H9 (cell line): ENCODE measurements around the gene BBX. TPM values are rescaled to one million over a fixed set of nuclear protein-coding genes. Genes with fewer than 3 reads are reported as not detected.

Experiments used
- DNase-seq: peaks from one replicate; pipeline ENCODE4 v3.0.0-alpha.2; 2017
- H2AFZ ChIP-seq: one replicate; pipeline ENCODE4 v1.6.1; 2013; ENCODE audit warnings: mild to moderate bottlenecking, low read length, control low read depth, moderate library complexity
- H2AK5ac ChIP-seq: 2 replicates; pipeline ENCODE4 v1.6.1; 2013; ENCODE audit warnings: low read length, control low read depth, mixed read lengths; ENCODE audit not compliant: insufficient read length
- H2BK120ac ChIP-seq: one replicate; pipeline ENCODE4 v1.6.1; 2013; ENCODE audit warnings: low read depth, mild to moderate bottlenecking, low read length, control low read depth, inconsistent platforms; ENCODE audit not compliant: poor library complexity, severe bottlenecking
- H2BK12ac ChIP-seq: 2 replicates; pipeline ENCODE4 v1.6.1; 2013; ENCODE audit warnings: low read length, control low read depth, mixed read lengths, low read depth; ENCODE audit not compliant: insufficient read length
- H2BK15ac ChIP-seq: 2 replicates; pipeline ENCODE4 v1.6.1; 2013; ENCODE audit warnings: low read depth, low read length, control low read depth
- H2BK20ac ChIP-seq: one replicate; pipeline ENCODE4 v1.6.1; 2013; ENCODE audit warnings: low read depth, mild to moderate bottlenecking, low read length, control low read depth, inconsistent platforms; ENCODE audit not compliant: poor library complexity, severe bottlenecking
- H2BK5ac ChIP-seq: 2 replicates; pipeline ENCODE4 v1.6.1; 2013; ENCODE audit warnings: low read length, control low read depth, mixed read lengths; ENCODE audit not compliant: insufficient read length
- H3K14ac ChIP-seq: 2 replicates; pipeline ENCODE4 v1.6.1; 2013; ENCODE audit warnings: low read length, control low read depth; ENCODE audit not compliant: insufficient read depth
- H3K18ac ChIP-seq: 2 replicates; pipeline ENCODE4 v1.6.1; 2013; ENCODE audit warnings: low read depth, mild to moderate bottlenecking, mixed read lengths, low read length, control low read depth; ENCODE audit not compliant: insufficient read length
- H3K23ac ChIP-seq: 2 replicates; pipeline ENCODE4 v1.6.1; 2013; ENCODE audit warnings: low read length, control low read depth, mixed read lengths, low read depth; ENCODE audit not compliant: insufficient read length
- H3K23me2 ChIP-seq: 2 replicates; pipeline ENCODE4 v1.6.1; 2013; ENCODE audit warnings: low read depth, mild to moderate bottlenecking, mixed read lengths, low read length, control low read depth; ENCODE audit not compliant: insufficient read length, poor library complexity, severe bottlenecking
- H3K27ac ChIP-seq: 2 replicates; pipeline ENCODE4 v1.5.1; 2013; ENCODE audit warnings: low read length, control low read depth, mixed read lengths, low read depth; ENCODE audit not compliant: insufficient read length
- H3K27me3 ChIP-seq: 2 replicates; pipeline ENCODE4 v1.6.1; 2013; ENCODE audit warnings: low read length, control low read depth, inconsistent platforms; ENCODE audit not compliant: insufficient read depth
- H3K4ac ChIP-seq: 2 replicates; pipeline ENCODE4 v1.6.1; 2013; ENCODE audit warnings: low read depth, mild to moderate bottlenecking, control low read depth, inconsistent platforms, low read length, moderate library complexity
- H3K4me1 ChIP-seq: 2 replicates; pipeline ENCODE4 v1.6.1; 2013; ENCODE audit warnings: low read length, control low read depth, inconsistent platforms; ENCODE audit not compliant: insufficient read depth
- H3K4me2 ChIP-seq: 2 replicates; pipeline ENCODE4 v1.6.1; 2013; ENCODE audit warnings: low read length, control low read depth, mixed read lengths; ENCODE audit not compliant: insufficient read length, insufficient read depth
- H3K56ac ChIP-seq: 2 replicates; pipeline ENCODE4 v1.6.1; 2013; ENCODE audit warnings: low read depth, mild to moderate bottlenecking, mixed read lengths, low read length, control low read depth; ENCODE audit not compliant: insufficient read length
- H3K79me1 ChIP-seq: 2 replicates; pipeline ENCODE4 v1.6.1; 2013; ENCODE audit warnings: low read depth, mild to moderate bottlenecking, moderate library complexity, low read length, control low read depth, inconsistent platforms; ENCODE audit not compliant: insufficient read depth, poor library complexity, severe bottlenecking
- H3K79me2 ChIP-seq: 2 replicates; pipeline ENCODE4 v1.6.1; 2013; ENCODE audit warnings: low read length, control low read depth, inconsistent platforms; ENCODE audit not compliant: insufficient read depth
- H3K9ac ChIP-seq: 2 replicates; pipeline ENCODE4 v1.6.1; 2013; ENCODE audit warnings: low read length, control low read depth, mixed read lengths; ENCODE audit not compliant: insufficient read length; ENCODE audit errors: extremely low read depth
- H3K9me3 ChIP-seq: one replicate; pipeline ENCODE4 v1.6.1; 2013; ENCODE audit warnings: low read depth, low read length, inconsistent platforms; ENCODE audit not compliant: control insufficient read depth
- H3T11ph ChIP-seq: one replicate; pipeline ENCODE4 v1.6.1; 2013; ENCODE audit warnings: mild to moderate bottlenecking, low read length, control low read depth, inconsistent platforms
- H4K20me1 ChIP-seq: one replicate; pipeline ENCODE4 v1.6.1; 2013; ENCODE audit not compliant: control insufficient read depth, insufficient read length, insufficient read depth
- H4K5ac ChIP-seq: 2 replicates; pipeline ENCODE4 v1.6.1; 2013; ENCODE audit warnings: low read depth, mild to moderate bottlenecking, mixed read lengths, low read length, control low read depth; ENCODE audit not compliant: insufficient read length
- H4K8ac ChIP-seq: replicated peaks from 2 replicates; pipeline ENCODE4 v1.6.1; 2013; ENCODE audit warnings: low read length, control low read depth, mixed read lengths, low read depth; ENCODE audit not compliant: insufficient read length
- H4K91ac ChIP-seq: 2 replicates; pipeline ENCODE4 v1.6.1; 2013; ENCODE audit warnings: low read depth, mild to moderate bottlenecking, moderate library complexity, mixed read lengths, low read length, control low read depth; ENCODE audit not compliant: insufficient read length
- H3K27ac Mint-ChIP-seq, 3 experiments: 2 replicates in 2 of 3; 3 replicates in 1 of 3; pipeline ENCODE4 v1.8.0; 2020 to 2021; ENCODE audit warnings: mixed read lengths in 3 of 3, mild to moderate bottlenecking in 1 of 3, moderate library complexity in 1 of 3
- H3K27me3 Mint-ChIP-seq: 2 replicates; pipeline ENCODE4 v1.8.0; 2021; ENCODE audit warnings: low read depth, mild to moderate bottlenecking, moderate library complexity, mixed read lengths
- H3K36me3 Mint-ChIP-seq, 3 experiments: 2 replicates in 2 of 3; 3 replicates in 1 of 3; pipeline ENCODE4 v1.8.0; 2020 to 2021; ENCODE audit warnings: low read depth in 3 of 3, mixed read lengths in 3 of 3; ENCODE audit not compliant: insufficient read depth in 1 of 3
- H3K4me1 Mint-ChIP-seq, 2 experiments: 2 replicates each; pipeline ENCODE4 v1.8.0; 2020; ENCODE audit warnings: mixed read lengths in 2 of 2
- H3K4me3 Mint-ChIP-seq, 2 experiments: 2 replicates in 1 of 2; 3 replicates in 1 of 2; pipeline ENCODE4 v1.8.0; 2020 to 2021; ENCODE audit warnings: mild to moderate bottlenecking in 2 of 2, mixed read lengths in 2 of 2, moderate library complexity in 1 of 2
- H3K9me3 Mint-ChIP-seq, 2 experiments: 2 replicates in 1 of 2; 3 replicates in 1 of 2; pipeline ENCODE4 v1.8.0; 2020; ENCODE audit warnings: mild to moderate bottlenecking in 2 of 2, mixed read lengths in 2 of 2, moderate library complexity in 1 of 2
- CTCF ChIP-seq: fragments of 200-600 bp; sonication (generic); conservative IDR thresholded peaks from 3 replicates; pipeline ENCODE4 v1.8.0; 2021; ENCODE audit warnings: antibody characterized with exemption, mild to moderate bottlenecking
- WGBS: extraction: QIAGEN DNeasy Blood & Tissue Kit; methylation state at CpG from one replicate; pipeline ENCODE4 v1.1.7; 2013; ENCODE audit warnings: missing lambda C conversion rate, low lambda C conversion rate, mixed read lengths; ENCODE audit not compliant: insufficient read length; ENCODE audit errors: extremely low coverage; 5-methylcytosine and 5-hydroxymethylcytosine counted together
- total RNA-seq: library from RNA; stranded (reverse); gene quantifications from 2 replicates; pipeline ENCODE4 v1.2.1, GENCODE V29; 2021

BBX gene
- total RNA-seq, 1 experiment from 2014 or later = 34.8 TPM

- no peak overlapping the region for H2AK5ac ChIP-seq
- no CpG with 5 or more reads among the region's 2 CpGs for WGBS
- H3K9me3 Mint-ChIP-seq = no peaks in the 10 kb centered on the region
- no peak overlapping the region for H2AFZ ChIP-seq
- no peak overlapping the region for H2BK15ac ChIP-seq
- peaks cover 39 to 41% of the 10 kb centered on the region in 2 experiments for H3K4me1 Mint-ChIP-seq
- no peak overlapping the region for H3K4me2 ChIP-seq
- no peak for DNase-seq
- no peak overlapping the region for H3K18ac ChIP-seq
- H3K27me3 Mint-ChIP-seq = no peaks in the 10 kb centered on the region
- H3K27ac Mint-ChIP-seq = peak overlapping the region in 1 of 3 experiments; percentile 15; a peak in 3 of 7 replicates
- no peaks in the 10 kb centered on the region for H3K36me3 Mint-ChIP-seq
- no peaks in the 10 kb centered on the region for H3K9me3 ChIP-seq
- no peak overlapping the region for H4K8ac ChIP-seq
- no peak overlapping the region for H4K91ac ChIP-seq
- no peaks in the 10 kb centered on the region for H3K79me1 ChIP-seq
- H4K20me1 ChIP-seq = no peaks in the 10 kb centered on the region
- no peak overlapping the region for H3K27ac ChIP-seq
- H4K5ac ChIP-seq = no peak overlapping the region
- no peaks in the 10 kb centered on the region for H3K27me3 ChIP-seq
- H3K23me2 ChIP-seq = no peaks in the 10 kb centered on the region
- H3K14ac ChIP-seq = no peak overlapping the region
- H2BK12ac ChIP-seq = no peak overlapping the region
- no peak for TF ChIP-seq CTCF
- no peak overlapping the region for H2BK20ac ChIP-seq
- H3K4ac ChIP-seq = no peak overlapping the region
- peaks cover 2% of the 10 kb centered on the region; the same call in 1 of the 2 replicates for H3K79me2 ChIP-seq
- peaks cover 6% of the 10 kb centered on the region for H3K4me1 ChIP-seq
- H3K23ac ChIP-seq = no peak overlapping the region
- H3K56ac ChIP-seq = no peak overlapping the region
- H2BK120ac ChIP-seq = no peak overlapping the region
- no peak overlapping the region for H3K4me3 Mint-ChIP-seq
- H3K9ac ChIP-seq = no peak overlapping the region
- no peak overlapping the region for H2BK5ac ChIP-seq
- no peak overlapping the region for H3T11ph ChIP-seq
Measured at GRCh38 chr3:107619549-107619948, 96.8 kb downstream of the BBX start.
